Measurements from ENCODE around the gene TEX14.

GRCh38 chr17:58583486-58583885, 108.4 kb downstream of the TEX14 start:
- TF ChIP-seq CTCF (IDR thresholded peaks at IDR 0.05 in 2 of 3, conservative IDR thresholded peaks at IDR 0.05 in 1 of 3; ENCODE audit: borderline replicate concordance in 1 of 3, insufficient read depth in 1 of 3, low read depth in 2 of 3, low read length in 2 of 3): no peak
- TF ChIP-seq POLR2A (IDR thresholded peaks at IDR 0.05; ENCODE audit: borderline replicate concordance, extremely low read depth, insufficient read depth, insufficient read length): no peak
- no peak for TF ChIP-seq RAD21 (IDR thresholded peaks at IDR 0.05; ENCODE audit: low read depth)
- TF ChIP-seq EZH2 (IDR thresholded peaks at IDR 0.05): no peak
- TF ChIP-seq REST (IDR thresholded peaks at IDR 0.05; ENCODE audit: low read depth): no peak
- TF ChIP-seq POLR2AphosphoS5 (IDR thresholded peaks at IDR 0.05; ENCODE audit: low read depth, low read length): no peak
- TF ChIP-seq, protein P1, sequence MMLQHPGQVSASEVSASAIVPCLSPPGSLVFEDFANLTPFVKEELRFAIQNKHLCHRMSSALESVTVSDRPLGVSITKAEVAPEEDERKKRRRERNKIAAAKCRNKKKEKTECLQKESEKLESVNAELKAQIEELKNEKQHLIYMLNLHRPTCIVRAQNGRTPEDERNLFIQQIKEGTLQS (IDR thresholded peaks at IDR 0.05): no peak
- no peak for TF ChIP-seq YY1 (IDR thresholded peaks at IDR 0.05; ENCODE audit: extremely low read depth, insufficient replicate concordance, low read depth, low read length)
- TF ChIP-seq FOSL1 (IDR thresholded peaks at IDR 0.05; ENCODE audit: low read depth): no peak
- TF ChIP-seq MAX (IDR thresholded peaks at IDR 0.05): no peak
- no peak for TF ChIP-seq CEBPB (IDR thresholded peaks at IDR 0.05; ENCODE audit: low read depth)
- no peak for TF ChIP-seq TCF7L2 (IDR thresholded peaks at IDR 0.05; ENCODE audit: borderline replicate concordance, extremely low read depth, insufficient read depth, insufficient read length)
